Glutamatergic neuron (in vitro differentiated cells): Measurements from ENCODE around the gene FAM180B. TPM values are rescaled to one million over a fixed set of nuclear protein-coding genes. Genes with fewer than 3 reads are reported as not detected.
"Not testable (repeated sequence)": the region's sequence is repeated elsewhere in the genome, so short reads cannot be mapped to it uniquely, and the experiment has no call there.

Source experiments
- DNase-seq: peaks from one replicate; pipeline ENCODE4 v3.0.0; 2022
- H3K27ac Mint-ChIP-seq: one replicate; pipeline ENCODE4 v1.8.0; 2020; ENCODE audit warnings: mild to moderate bottlenecking, mixed read lengths, inconsistent platforms; ENCODE audit not compliant: unreplicated experiment
- H3K27me3 Mint-ChIP-seq: one replicate; pipeline ENCODE4 v1.8.0; 2020; ENCODE audit warnings: mild to moderate bottlenecking, moderate library complexity, mixed read lengths, inconsistent platforms; ENCODE audit not compliant: unreplicated experiment
- H3K36me3 Mint-ChIP-seq: one replicate; pipeline ENCODE4 v1.8.0; 2020; ENCODE audit warnings: mild to moderate bottlenecking, mixed read lengths, inconsistent platforms; ENCODE audit not compliant: unreplicated experiment
- H3K4me1 Mint-ChIP-seq: one replicate; pipeline ENCODE4 v1.8.0; 2020; ENCODE audit warnings: mild to moderate bottlenecking, low read depth, mixed read lengths, inconsistent platforms; ENCODE audit not compliant: unreplicated experiment
- H3K4me3 Mint-ChIP-seq: one replicate; pipeline ENCODE4 v1.8.0; 2020; ENCODE audit warnings: mild to moderate bottlenecking, mixed read lengths, inconsistent platforms; ENCODE audit not compliant: unreplicated experiment
- H3K9me3 Mint-ChIP-seq: one replicate; pipeline ENCODE4 v1.8.0; 2020; ENCODE audit warnings: mild to moderate bottlenecking, moderate library complexity, mixed read lengths, inconsistent platforms; ENCODE audit not compliant: unreplicated experiment
- CTCF ChIP-seq: fragments of 200-600 bp; sonication (generic); IDR thresholded peaks from one replicate; pipeline ENCODE4 v1.5.0; 2021; ENCODE audit not compliant: partially characterized antibody, unreplicated experiment
- total RNA-seq: library from RNA; stranded (reverse); fragmentation: NEBNext Ultra II Directional; extraction: Animal tissue kit (Norgen Biotek cat#: 25700); gene quantifications from one replicate; pipeline ENCODE4 v1.2.1, GENCODE V29; 2021; ENCODE audit not compliant: unreplicated experiment

FAM180B gene
- total RNA-seq, 1 donor from 2014 or later = not detected

GRCh38 chr11:47617417-47617809, 30.9 kb downstream of the FAM180B start:
- Mint-ChIP-seq H3K27ac (no peak overlapping the region), H3K4me3 (no peak overlapping the region), H3K4me1 (no peaks in the 10 kb centered on the region), H3K27me3 (no peaks in the 10 kb centered on the region), H3K36me3 (no peaks in the 10 kb centered on the region), H3K9me3 (peaks cover 2% of the 10 kb centered on the region)
- DNase-seq = no peak
- TF ChIP-seq CTCF = no peak

GRCh38 chr11:47620836-47621378, 34.4 kb downstream of the FAM180B start:
- Mint-ChIP-seq H3K27me3 (no peaks in the 10 kb centered on the region), H3K4me3 (no peak overlapping the region), H3K9me3 (no peaks in the 10 kb centered on the region), H3K4me1 (no peaks in the 10 kb centered on the region), H3K36me3 (no peaks in the 10 kb centered on the region), H3K27ac (no peak overlapping the region)
- no peak for DNase-seq
- TF ChIP-seq CTCF = no peak

GRCh38 chr11:47626234-47626633, 39.8 kb downstream of the FAM180B start:
- no peak for DNase-seq
- H3K4me1 Mint-ChIP-seq = no peaks in the 10 kb centered on the region
- no peak for TF ChIP-seq CTCF
- H3K4me3 Mint-ChIP-seq = no peak overlapping the region
- no peaks in the 10 kb centered on the region for H3K9me3 Mint-ChIP-seq
- peaks cover 2% of the 10 kb centered on the region for H3K27me3 Mint-ChIP-seq
- no peak overlapping the region for H3K27ac Mint-ChIP-seq
- H3K36me3 Mint-ChIP-seq = no peaks in the 10 kb centered on the region

GRCh38 chr11:47628026-47628425, 41.5 kb downstream of the FAM180B start:
- no peak overlapping the region for H3K4me3 Mint-ChIP-seq
- peaks cover 2% of the 10 kb centered on the region for H3K27me3 Mint-ChIP-seq
- no peak for TF ChIP-seq CTCF
- no peaks in the 10 kb centered on the region for H3K9me3 Mint-ChIP-seq
- H3K36me3 Mint-ChIP-seq = no peaks in the 10 kb centered on the region
- DNase-seq = no peak
- no peak overlapping the region for H3K27ac Mint-ChIP-seq
- H3K4me1 Mint-ChIP-seq = no peaks in the 10 kb centered on the region

GRCh38 chr11:47631473-47631872, 45.0 kb downstream of the FAM180B start:
- H3K27ac Mint-ChIP-seq = no peak overlapping the region
- H3K9me3 Mint-ChIP-seq = no peaks in the 10 kb centered on the region
- no peak for DNase-seq
- peaks cover 5% of the 10 kb centered on the region for H3K36me3 Mint-ChIP-seq
- H3K4me3 Mint-ChIP-seq = no peak overlapping the region
- no peaks in the 10 kb centered on the region for H3K4me1 Mint-ChIP-seq
- peaks cover 2% of the 10 kb centered on the region for H3K27me3 Mint-ChIP-seq
- TF ChIP-seq CTCF = no peak

GRCh38 chr11:47636331-47636730, 49.9 kb downstream of the FAM180B start:
- not testable (repeated sequence) for H3K4me3 Mint-ChIP-seq, H3K4me1 Mint-ChIP-seq, H3K27me3 Mint-ChIP-seq, H3K36me3 Mint-ChIP-seq, H3K9me3 Mint-ChIP-seq, H3K27ac Mint-ChIP-seq, DNase-seq
